ENCODE results near the gene PRDM15. TPM values are rescaled to one million over a fixed set of nuclear protein-coding genes. Genes with fewer than 3 reads are reported as not detected.

PRDM15 gene
- polyA plus RNA-seq, 12 donors, result 3.7 to 5.8 (median 4.5) TPM; not detected in 1

- no peak for DNase-seq
Measured at GRCh38 chr21:41887667-41888066, 8.5 kb upstream of the PRDM15 start.

GRCh38 chr21:41886328-41886727 lies 7.2 kb upstream of the PRDM15 start:
- no peak for DNase-seq

DNA sequence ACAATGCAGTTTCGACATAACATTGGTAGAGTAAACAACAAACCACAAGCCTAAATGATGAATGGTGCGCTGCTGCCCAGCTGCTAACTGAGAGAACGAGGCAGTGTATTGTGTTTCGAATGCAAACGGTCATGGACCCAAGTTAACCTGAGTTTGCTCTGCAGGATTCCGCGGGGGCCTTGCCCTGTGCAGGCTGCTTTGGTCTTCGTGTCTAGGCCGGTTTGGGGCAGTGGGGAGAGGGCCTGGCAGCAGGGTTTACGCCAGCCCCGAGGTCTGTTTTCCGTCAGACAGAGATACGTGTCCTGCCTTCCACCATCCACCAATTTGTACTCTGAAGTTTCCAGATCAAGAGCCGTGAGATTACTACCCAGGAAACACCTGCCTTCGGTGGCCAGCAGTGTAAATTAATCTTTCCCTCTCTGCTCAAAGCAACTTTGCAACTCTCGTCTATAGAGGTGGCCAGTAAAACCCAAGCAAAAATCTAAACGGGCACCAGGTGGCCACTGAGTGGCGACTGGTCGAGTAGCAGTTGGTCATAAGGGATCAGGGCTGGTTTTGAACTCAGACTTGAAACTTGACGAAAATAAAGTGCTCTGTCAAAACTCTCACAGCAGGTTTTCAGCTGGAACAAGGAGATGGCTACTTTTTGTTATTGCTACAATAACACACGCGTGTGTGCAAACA lies 6.3 kb upstream of the PRDM15 start:
- DNase-seq, result no peak

- no peak for DNase-seq
Measured at GRCh38 chr21:41884501-41885030, 5.4 kb upstream of the PRDM15 start.

GRCh38 chr21:41883582-41883981 lies 4.4 kb upstream of the PRDM15 start:
- no peak for DNase-seq

DNA sequence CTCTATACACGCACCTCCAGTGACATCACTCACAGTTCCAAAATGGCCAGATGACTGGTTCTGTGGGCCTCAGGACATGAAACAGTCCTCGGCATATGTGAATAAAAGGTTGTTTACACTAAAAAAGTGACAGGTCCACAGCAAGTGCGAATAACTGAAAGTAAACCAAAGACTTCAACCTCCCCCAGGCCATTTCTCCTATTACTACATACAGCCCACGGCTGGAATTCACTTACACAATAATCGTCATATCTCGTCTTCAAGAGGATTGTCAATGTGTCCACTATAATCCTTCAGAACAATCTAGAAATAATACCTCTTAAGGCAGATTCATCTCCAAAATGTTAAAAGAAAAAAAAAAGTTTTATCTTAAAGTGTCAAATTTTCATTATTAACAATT lies 1.9 kb upstream of the PRDM15 start:
- DNase-seq, result no peak

DNA sequence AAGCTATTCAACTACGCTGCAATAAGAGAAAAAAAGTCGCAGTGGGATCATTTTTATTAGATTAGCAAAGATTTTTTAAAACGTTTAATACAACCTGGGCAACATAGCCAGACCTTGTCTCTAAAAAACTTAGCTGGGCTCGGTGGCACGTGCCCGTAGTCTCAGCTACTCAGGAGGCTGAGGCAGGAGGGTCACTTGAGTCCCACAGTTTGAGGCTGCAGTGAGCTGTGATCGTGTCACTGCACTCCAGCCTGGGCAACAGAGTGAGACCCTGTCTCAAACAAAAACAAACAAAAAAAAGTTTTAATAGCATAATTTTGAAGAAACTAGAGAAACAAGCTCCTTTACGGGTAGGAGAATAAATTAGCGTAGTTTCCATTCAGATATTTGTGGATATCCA lies 1.0 kb upstream of the PRDM15 start:
- no peak for DNase-seq

DNA sequence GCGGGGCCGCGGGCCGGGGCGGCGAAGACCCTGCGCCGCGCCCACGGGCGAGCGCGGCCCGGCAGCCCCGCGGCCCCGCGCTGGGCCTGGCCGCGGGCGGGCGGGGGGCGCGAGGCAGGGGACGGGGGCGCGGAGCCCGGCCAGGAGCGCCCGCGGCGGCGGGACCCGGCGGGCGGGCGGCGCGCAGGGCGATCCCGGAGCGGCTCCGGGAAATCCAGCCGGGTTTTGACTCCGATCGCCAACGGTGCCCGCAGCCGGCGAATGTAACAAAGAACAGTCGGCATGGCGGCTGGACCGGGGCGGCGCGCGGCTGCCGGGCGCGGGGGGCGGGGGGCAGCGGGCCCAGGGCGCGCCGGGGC lies 334 bp downstream of the PRDM15 start:
- peak; percentile 85 for DNase-seq

- peak; percentile 34 for DNase-seq
Measured at GRCh38 chr21:41877901-41878830, 978 bp downstream of the PRDM15 start.

DNA sequence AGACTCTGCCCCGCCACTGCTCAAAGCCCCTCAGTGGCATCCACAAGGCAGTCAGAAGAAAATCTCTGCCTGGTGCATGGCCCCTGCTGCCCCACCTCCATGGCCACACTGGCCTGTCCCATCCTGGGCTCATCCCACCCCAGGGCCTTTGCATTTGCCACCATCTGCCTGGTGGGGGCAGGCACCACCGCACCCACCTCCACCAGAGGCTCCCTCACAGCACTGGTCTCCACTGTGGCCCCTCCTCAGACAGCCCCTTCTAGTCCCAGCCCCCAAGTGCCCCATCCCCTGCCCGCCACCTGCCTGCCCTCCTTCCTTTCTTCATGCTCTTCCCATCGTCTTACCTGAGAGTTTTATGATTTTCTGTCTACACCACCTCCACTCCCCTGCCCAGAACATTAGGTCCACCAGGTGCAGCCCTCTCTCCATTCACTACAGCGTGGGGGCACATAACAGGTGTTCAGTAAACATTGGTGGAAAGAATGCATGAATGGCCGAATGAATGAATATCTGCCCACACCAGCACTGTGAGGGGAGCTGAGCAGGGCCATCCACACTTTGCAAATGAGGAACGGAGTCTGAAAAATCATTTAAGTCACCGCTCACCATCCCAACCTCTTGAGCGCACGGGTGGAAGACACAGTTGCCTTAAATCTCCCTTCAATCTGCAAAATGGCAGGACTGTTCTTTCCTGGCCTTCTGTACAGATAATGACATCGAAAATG lies 2.1 kb downstream of the PRDM15 start:
- no peak for DNase-seq

DNA sequence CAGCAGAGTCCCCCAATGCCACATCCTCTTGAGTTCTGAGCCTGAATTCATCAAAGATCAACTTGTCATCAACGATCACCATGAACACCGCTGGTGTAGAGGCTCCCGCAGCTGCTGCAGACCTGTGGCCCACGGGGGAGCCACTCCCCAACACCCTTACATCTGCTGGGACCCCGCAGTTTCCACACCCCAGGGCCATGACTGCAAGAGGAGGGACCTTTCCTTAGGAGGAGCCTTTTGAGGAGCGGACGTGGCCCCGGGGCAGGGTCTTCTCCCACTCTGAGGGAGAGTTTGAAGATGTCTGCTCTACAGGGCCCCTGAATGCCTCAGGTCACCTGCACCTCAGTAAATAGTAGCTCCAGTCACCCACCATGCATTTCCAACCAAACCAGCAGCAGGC lies 2.7 kb downstream of the PRDM15 start:
- no peak for DNase-seq

GRCh38 chr21:41875086-41875485 lies 4.1 kb downstream of the PRDM15 start:
- no peak for DNase-seq

DNA sequence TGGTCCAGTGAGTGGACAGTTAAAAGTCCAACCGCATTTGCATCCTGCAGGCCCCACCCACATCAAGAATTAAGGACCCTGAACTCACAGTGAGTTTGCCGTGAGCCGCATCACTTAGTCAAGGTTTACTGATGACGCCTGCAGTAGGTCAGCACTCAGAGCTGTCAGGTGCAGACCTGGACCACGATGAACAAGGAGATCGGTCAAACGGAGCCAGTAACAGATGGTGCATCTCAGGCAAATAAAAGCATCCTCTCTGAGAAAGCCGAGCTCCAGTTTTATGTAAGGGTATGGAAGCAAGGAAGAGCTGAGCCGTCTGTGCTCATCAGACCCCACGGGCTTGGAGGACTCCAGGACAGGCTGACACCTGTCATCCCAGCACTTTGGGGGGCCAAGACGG lies 4.5 kb downstream of the PRDM15 start:
- no peak for DNase-seq

DNA sequence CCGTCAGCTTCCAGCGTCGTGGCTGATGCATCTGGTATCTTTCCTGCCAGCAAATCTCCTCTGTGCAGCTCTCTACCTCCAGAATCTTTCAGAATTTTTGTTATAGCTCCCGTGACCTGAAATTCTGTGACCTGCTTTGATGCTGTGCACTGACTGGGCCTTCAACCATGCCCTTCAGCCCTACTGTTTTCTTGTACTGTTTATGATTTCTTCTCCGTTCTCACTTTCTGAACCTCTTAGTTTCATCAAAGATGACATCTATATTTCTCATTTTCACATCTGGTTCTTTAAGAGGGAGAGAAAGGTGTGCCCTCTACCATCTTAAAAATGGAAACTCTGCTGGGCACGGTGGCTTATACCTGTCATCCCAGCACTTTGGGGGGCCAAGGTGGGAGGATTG lies 5.7 kb downstream of the PRDM15 start:
- DNase-seq, result no peak

- DNase-seq, result no peak
Measured at GRCh38 chr21:41873005-41873404, 6.1 kb downstream of the PRDM15 start.

DNA sequence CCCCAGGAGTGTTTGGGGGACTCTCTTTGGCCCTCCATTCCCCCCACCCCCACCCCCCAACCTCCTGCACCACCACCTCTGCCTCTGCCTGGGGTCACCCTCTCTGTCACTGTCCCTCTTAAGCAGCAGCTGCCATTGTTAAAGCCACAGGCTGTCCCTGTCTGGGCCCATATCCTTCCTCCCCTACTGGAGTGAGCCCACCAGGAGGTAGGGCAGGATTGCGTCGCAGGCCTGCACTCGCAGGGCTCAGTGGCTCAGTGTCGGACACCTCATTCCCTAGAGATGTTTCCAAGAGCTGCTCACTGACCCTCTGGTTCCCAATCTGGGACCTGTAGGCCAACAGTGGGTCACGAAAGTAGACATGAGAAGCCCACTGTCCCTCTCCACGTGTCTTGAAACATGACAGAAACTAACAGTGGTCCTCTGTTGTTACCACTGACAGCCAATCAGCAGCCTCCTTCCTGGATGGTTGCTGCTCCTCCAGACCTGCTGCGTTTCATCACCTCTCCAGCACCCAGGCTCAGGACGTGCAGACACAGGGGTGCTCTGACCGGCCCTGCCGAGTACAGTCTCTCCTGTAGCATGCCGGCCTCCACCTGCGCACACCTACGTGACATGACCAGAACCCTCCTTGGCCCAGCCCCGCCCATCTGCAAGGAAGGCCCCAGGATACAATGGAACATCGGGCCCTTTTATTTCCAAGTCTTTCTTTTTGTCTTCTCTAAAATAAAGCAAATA lies 7.7 kb downstream of the PRDM15 start:
- no peak for DNase-seq

DNA sequence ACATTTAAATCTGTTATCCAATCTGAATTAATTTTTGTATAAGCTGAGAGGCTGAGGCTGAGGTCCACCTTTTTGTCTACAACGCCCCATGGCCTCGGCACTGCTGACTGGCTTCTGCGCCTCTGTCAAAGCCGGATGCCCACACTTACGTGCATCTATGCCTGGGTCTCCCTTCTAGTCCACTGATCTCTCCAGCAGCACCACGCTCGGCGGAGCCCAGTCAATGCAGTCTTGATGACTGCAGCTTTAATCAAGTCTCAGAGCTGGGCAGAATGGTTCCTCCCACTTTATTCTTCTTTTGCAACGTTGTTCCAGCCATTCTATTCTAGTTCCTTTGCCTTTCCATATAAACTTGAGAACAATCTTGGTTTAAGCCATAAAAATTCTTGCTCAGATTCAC lies 9.4 kb downstream of the PRDM15 start:
- no peak for DNase-seq

GRCh38 chr21:41868062-41868710 lies 11.0 kb downstream of the PRDM15 start:
- peak; percentile 49 for DNase-seq

GRCh38 chr21:41867313-41867712 lies 11.8 kb downstream of the PRDM15 start:
- DNase-seq, result no peak

DNA sequence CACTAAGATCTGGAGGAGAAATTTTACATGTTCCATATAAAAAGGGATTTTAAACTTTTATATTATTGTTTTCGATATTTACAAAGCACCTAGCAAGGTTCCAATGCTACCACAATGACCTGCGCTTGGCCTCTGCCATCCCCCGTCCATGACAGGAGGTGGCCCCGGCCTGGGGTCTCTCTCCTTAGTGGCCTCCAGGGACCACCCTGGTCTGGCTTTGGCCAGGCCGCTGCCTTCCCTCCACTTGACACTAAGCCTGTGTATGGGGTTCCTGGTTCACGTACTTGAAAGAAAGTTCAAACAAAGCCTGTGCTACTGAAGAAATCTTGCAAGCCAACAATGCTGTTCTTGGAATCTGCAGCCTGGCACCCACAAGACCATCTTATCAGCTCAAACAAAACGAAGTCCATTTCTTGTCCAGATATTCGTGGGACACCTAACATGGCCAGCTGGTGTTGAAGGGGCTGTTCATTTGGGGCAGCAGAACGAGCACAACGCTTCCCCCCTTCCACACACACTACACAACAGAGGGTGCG lies 12.8 kb downstream of the PRDM15 start:
- no peak for DNase-seq

Measured in muscle of arm (tissue), 12 donors.